ENCODE results near the gene G2E3.
A peak's percentile ranks its signal among the peaks of the same experiment; 100 is the strongest.
"Not testable (repeated sequence)": the region's sequence is repeated elsewhere in the genome, so short reads cannot be mapped to it uniquely, and the experiment has no call there.

Gene G2E3

DNA sequence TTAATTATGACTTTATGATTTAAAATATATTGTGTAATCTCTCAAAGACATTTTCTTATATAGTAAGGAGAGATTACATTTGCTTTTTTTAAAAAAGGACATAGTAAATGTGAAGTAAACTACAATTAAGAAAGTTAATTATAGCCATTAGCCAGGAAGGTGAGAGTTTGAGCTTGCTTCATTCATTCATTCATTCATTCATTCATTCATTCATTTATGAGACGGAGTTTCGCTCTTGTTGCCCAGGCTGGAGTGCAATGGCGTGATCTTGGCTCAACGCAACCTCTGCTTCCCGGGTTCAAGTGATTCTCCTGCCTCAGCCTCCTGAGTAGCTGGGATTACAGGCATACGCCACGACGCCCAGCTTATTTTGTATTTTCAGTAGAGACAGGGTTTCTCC, 45.7 kb downstream of the G2E3 start:
- not testable (repeated sequence) for DNase-seq

DNA sequence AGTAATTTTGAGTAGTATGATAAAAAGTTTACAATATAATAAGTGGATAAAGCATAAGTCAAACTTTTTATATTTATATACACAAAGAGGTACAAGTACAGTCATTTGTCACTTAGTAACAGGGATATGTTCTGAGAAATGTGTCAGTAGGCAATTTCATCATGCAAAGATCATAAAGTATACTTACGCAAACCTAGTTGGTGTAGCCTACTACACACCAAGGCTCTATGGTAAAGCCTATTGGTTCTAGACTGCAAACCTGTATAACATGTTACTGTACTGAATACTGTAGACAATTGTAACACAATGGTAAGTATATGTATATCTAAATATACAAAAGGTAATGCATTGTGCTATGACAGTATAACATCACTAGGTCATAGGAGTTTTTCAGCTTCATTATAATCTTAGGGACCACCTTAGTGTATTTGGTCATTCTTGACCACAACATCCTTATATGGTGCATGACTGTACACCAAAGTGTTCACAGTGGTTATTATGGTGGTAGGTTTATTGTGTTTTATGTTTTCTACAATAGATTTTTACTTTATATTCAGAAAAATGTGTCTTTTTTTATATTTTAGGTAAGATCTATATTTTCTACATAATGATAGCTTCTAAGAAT, 48.3 kb downstream of the G2E3 start:
- DNase-seq, result no peak

DNA sequence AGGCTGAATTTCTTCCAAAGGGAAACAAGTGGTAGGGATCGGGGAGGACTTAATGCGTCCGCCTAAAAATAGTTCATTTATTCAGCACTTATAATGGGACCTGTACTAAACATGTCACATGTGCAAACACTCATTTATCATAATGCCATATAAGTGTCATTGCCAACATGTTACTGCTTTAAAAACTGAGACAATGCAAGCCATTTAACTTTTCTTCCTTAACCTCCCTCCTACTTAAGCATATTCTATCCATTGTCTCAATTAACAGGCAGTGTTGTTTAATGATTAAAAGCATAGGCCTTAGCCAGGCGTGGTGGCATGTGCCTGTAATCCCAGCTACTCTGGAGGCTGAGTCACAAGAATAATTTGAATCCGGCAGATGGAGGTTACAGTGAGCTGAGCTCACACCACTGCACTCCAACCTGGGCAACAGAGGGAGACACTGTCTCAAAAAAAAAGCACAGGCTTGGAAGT, 49.6 kb downstream of the G2E3 start:
- DNase-seq, result no peak

DNA sequence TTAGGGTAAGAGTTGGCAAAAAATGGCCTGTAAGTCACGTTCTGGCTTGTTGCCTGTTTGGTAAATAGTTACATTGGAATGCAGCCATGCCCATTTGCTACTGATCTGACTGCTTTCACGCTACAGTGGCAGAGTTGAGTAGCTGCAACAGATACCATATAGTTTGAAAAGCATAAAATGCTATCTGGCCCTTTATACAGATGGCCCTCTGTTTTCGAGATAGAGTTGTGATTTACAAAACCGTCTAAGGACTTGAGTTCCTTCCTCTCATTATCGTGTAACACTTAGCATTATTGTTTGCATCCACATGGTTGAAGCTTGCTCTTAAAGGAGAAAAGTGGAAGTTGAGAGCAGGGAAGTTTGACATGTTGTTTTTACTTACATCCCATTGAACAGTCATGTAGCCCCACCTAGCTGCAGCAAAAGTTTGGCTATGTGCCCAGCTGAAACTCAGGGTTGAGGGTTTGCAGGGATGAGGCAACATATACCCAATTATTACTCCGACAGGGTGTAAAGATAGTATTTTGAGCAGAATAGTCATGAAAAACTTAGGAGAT, 51.9 kb downstream of the G2E3 start:
- peak; percentile 83 to 88 (median 83) for DNase-seq

DNA sequence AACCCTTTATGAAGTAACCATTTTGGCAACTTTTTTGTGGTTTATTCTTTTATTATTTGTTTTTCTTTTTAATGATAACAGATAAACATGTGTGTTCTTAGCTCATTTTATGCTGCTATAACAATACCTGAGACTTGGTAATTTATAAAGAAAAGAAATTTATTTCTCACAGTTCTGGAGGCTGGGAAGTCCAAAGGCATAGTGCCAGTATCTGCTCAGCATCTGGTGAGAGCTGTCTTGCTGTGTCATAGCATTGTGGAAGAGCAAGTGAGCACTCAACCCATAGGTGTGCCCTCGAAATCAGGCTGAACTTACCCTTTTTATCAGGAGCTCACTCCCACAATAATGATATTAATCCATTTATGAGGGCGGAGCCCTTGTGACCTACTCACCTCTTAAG, 55.2 kb downstream of the G2E3 start:
- DNase-seq, result no peak

DNA sequence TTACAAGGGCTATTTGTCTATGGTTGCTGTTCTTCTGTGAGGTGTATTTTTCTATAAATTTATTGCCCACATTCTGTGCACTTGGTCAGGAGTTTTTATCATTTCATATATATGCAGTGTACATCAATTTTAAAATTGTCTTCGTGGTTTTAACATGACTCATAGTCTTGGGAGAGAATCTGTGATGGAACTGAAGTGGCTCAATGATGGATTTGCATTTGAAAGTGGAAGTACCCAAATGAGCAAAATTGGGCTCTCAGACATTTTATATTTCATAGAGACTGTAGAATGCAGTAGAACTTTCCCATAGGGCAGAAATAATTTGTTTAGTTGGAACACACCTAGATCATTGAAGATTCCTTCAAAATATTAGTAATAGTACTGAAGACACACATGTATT, 61.2 kb downstream of the G2E3 start:
- peak; percentile 71 to 93 (median 92) for DNase-seq

DNA sequence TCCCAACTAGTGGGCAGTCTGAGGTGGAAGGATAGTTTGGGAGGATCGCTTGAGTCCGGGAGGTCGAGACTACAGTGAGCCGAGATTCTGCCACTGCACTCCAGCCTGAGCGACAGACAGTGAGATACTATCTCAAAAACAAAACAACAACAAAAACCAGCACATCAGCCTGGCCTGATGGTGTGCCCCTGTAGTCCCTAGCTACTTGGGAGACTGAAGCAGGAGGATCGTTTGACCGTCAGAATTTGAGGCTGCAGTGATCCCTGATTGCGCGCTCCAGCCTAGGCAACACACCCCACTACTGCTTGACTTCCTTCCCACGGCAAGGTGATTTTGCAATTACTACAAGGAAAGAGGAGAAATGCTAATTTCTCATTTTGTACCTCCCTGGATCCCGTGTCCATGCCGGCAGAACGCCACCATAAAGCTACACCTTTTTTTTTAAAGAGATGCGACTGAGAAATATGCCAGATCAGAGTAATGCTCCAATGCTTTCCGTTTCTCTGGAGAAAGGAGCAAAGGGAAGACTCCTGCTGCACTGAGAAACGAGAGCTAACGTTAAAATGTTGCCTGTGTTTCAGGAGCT, 62.5 kb downstream of the G2E3 start:
- DNase-seq, result peak; percentile 50 to 69 (median 66)

DNA sequence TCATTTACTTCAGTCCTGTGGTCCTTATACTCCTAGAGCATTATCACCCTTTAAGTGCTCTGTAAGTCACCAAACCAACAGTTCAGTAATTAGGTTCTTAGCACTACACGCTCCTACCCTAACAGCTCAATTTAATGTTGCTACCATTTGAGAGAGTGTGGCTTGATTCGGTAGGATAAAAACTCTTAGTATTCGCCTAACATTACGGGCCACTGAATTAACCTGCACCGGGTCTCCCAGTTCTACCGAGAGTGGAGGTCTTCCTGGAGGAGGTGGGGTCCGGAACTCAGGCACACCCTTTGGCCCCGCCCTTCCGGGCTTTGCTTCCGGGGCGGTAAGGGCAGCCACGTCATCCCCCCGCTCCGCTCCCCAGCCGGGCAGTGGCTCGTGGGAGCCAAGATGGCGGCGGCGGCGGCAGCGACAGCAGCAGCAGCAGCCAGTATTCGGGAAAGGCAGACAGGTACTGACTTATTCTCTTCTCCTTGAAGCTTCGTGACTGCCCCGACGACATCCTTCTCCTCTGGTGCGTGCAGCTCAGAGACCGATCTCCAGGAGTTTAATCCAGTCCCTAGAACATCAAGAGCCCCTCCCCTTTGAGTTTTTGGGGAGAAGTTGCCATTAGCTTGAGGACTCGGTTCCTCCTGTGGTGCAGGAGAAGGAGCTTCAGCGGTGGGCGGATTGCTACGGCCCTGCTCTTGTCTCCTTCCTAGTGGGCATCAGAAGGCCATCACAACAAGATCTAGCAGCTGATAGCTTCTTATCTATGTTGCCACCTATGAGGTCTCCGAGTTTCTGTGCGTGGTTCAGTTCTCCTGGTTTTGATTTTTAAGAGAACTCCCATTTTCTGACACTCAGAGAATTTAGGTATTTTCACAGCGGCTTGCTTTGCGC, 63.2 kb downstream of the G2E3 start, which contains the start of gene SCFD1:
TSS of gene SCFD1 (plus strand) at position 380 of the 891 bp plus-strand sequence. CDS start at position 400, 20 bp downstream.
- DNase-seq, result peak; percentile 93 to 98 (median 95)

DNA sequence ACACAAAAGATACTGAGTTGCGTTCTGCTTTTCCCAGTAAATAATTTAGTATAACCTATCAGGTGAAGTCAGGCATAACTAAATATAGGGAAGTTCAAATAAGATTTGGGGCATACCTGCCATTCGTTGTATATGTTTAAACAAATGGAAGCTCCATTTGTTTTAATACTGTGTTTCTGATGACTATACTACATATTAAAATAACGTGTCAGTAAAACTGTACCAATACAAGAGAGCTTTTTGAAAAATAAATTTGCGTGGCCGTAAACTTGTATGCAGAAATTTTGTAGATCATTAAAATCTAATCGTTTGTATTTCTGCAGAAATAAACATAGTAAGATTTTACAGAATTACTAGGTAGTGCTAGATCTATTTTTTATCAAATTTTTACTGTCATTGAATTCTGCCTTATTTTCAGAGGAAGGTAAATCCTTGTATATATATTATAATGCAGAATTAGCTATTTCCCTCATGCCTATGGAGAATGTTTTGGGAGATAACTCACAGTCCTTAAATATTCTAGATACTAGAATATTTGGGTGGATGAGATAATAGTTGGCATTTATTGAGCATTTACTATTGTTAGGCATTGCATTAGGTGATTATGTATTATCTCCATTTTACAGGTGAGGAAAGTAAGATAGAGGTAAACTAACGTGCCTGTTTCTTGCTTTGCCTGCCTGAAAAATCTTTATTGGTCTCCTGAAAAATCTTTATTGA, 64.6 kb downstream of the G2E3 start:
- no peak for DNase-seq

DNA sequence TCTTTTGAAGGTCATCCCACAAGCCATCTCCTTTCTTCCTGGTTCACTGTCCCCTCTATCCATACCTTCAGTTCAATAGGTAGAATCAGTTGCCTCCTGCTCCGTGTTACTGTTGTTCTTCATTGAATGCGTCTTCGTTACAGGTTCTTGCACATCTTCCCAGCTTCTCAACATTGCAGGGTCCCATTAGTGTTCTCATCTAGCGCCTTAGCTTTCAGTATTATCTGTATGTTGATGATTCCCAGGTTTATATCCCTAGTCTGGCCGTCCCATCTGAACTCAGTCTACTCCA, 65.1 kb downstream of the G2E3 start:
- DNase-seq, result no peak

DNA sequence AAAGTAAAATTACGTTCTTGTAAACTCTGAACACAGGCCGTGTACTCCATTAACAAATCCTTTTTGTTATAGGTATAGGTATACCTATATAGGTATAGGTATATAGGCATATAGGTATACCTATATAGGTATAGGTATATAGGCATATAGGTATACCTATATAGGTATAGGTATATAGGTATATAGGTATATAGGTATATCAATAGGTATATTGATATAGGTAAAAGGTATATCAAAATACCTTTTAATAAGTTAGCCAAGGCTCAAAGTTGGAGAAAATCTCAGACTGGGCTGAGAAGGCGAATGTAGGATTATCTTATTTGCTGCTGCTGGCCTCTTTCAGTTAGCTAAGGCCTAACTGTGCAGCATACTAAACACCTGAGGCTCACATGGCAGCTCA, 66.6 kb downstream of the G2E3 start:
- DNase-seq, result no peak

DNA sequence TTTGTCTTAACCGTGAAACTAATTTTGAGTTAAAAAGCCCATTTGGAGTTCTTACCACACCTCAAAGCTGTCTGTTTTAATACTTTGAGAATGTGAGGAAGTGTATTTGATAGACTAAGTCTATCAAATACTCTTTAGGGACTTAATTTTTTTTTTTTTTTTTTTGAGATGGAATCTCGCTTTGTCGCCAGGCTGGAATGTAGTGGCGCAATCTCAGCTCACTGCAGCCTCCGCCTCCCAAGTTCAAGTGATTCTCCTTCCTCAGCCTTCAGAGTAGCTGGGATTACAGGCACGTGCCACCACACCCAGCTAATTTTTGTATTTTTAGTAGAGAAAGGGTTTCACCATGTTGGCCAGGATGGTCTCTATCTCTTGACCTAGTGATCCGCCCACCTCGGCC, 70.5 kb downstream of the G2E3 start:
- not testable (repeated sequence) for DNase-seq

DNA sequence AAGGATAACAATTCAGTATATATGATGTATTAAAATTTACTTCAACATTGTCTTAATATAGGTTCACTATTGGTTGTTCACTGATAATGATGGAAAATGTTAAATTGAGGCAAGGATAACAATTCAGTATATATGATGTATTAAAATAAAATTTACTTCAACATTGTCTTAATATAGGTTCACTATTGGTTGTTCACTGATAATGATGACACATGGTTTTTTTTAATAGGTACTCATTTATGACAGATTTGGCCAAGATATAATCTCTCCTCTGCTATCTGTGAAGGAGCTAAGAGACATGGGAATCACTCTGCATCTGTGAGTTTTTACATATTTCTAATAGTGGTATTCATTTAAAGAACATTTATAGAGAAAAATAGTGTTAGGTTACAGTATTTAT, 71.3 kb downstream of the G2E3 start:
- DNase-seq, result no peak

DNA sequence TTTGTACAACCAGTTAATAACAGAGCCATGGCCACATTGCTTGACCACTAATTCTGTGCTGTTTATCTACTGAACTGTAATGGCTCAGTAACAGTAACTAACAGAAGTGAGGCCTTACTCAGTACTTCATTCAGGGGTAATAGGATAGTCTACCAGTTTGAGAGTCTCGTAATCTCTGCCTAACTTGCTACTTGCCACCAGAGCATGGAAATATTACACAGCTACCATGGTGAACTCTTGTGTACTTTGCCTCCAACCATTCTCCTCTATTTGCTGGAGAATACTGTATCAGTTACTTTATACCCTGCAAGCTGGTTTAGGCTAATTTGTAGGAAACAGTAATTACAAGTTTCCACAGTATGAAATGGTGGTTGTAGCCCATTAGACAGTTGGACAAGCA, 73.8 kb downstream of the G2E3 start:
- no peak for DNase-seq

DNA sequence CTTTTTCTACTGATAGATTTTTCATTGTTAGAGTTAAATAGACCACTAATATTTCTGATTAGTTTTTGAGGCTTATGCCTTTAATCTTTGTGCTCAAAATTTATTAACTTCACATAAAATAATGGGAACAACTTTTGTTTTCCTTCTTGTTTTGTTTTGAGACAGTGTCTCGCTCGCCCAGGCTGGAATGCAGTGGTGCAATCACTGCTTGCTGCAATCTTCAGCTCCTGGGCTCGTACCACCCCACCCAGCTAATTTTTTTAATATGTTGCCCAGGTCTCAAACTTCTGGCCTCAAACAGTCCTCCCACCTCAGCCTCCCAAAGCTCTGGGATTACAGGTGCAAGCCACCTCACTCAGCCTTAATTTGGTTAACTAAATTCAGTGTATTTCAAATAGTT, 80.0 kb downstream of the G2E3 start:
- DNase-seq, result peak in 1 of 3 donors; percentile 8

DNA sequence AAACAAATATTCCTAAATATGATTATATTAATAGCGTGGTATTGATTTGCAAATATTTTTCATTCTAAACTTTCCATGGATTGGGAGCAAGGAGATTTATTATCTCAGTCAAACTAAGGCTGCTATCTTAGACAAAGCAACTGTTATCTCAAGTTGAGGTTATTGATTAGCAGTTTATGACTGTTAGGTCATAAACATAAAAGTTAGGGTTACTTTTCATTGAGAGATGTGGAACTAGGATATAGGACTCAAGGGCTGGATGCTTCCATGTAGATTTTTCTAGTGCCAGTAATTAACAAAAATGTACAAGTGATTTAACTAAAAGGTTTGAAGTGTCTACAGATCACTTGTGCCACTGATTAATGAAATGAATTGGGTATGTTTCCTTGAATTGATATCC, 82.2 kb downstream of the G2E3 start:
- DNase-seq, result no peak

DNA sequence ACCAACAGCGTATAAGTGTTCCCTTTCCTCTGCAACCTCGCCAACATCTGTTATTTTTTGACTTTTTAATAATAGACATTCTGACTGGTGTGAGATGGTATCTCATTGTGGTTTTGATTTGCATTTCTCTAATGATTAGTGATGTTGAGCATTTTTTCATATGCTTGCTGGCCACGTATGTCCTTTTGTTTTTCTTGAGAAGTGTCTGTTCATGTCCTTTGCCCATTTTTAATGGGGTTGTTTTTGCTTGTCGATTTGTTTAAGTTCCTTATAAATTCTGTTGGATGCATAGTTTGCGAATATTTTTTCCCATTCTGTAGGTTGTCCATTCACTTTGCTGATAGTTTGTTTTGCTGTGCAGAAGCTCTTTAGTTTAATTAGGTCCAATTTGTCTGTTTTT, 85.5 kb downstream of the G2E3 start:
- not testable (repeated sequence) for DNase-seq

DNA sequence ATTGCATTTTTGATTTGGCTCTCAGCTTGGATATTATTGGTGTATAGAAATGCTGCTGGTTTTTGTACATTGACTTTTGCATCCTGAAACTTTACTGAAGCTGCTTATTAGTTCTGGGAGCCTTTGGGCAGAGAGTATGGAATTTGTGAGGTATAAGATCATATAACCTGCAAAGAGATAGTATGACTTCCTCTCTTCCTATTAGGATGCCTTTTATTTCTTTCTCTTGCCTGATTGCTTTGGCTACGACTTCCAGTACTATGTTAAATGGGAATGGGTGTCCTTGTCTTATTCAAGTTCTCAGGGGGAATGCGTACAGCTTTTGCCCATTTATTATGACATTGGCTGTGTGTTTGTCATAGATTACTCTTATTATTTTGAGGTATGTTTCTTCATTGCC, 86.6 kb downstream of the G2E3 start:
- DNase-seq, result no peak

DNA sequence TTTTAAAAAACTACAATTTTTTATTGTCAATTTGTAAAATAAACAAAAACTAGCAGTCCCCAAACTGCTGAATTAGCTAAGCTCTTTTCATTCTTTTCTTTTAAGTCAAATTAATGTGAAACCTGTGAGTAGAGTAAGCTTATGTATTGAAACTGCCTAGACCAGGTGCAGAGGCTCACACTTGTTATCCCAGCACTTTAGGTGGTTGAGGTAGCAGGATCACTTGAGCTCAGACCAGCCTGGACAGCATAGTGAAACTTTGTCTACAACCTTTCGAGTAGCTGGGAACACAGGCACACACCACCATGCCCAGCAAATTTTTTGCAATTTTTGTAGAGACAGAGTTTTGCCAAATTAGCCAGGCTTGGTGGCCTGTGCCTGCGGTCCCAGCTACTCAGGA, 89.5 kb downstream of the G2E3 start:
- DNase-seq, result no peak

DNA sequence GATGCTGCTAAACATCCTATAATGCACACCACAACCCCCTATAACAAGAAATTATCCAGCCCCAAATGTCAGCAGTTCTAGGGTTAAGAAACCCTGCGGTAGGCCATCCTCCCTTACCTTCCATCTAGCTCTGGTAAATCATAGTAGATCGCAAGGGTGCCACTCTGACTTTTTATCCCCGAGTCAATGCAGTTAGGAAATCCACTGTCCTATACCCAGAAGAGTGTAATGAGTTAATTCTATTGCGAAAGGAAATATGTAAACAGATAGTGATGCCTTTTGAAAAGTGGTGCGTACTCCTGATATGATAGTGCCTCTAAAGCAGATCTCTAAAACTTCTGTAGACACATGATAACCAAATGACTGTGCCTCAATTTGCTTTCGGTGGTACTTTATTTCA, 93.0 kb downstream of the G2E3 start:
- no peak for DNase-seq

DNA sequence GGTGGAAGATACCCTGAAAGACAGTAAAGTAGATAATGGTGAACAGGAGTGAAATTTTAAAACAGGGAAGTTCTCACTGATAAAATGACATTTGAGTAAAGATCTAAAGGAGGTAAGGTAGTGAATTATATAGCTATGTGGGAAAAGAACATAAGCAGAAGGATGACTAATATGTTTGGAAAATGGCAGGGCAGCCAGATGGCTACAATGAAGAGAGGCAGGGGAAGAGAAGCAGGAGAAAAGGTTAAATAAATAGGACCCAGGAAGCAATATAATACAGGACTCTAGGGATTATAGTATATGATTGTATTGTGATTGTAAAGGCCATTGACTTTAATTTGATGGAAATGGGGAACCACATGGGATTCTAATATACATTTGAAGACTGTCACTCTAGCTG, 96.2 kb downstream of the G2E3 start:
- DNase-seq, result no peak

DNA sequence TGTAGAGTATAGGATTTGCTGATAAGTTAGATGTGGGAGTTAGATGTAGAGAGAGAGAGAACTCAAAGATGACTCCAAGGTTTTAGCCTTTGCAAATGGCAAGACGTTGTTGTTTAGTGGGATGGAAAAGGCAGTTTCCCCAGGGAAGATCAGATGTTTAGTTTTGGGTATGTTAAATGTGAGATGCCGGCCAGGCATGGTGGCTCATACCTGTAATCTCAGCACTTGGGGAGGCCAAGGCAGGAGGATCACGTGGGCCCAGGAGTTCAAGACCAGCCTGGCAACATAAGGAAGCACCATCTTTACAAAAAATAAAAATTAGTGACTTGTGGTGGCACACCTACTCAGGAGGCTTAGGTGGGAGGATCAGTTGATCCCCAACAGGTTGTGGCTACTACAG, 96.7 kb downstream of the G2E3 start:
- DNase-seq, result no peak

DNA sequence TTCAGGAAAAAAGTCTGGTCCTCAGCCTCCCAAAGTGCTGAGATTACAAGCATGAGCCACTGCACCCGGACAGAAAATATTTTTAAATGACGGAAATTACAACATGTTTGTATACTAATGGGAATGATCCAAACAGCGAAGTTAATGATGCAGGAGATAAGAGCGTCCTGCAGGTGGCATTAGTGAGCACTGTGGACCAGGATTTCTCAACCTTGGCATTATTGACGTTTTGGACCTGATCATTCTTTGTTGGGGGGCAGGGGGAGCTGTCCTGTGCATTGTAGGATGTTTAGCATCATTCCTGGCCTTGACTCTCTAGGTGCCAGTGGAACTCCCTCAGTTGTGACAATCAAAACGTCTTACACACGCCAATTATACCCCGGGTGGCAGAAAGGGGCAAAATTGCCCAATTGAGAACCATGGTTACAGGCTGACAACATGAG, 97.3 kb downstream of the G2E3 start:
- DNase-seq, result peak; percentile 48 to 59 (median 54)
